ENCODE data around the gene WDR1.

WDR1 gene

GRCh38 chr4:10143171-10143570 lies 26.6 kb upstream of the WDR1 start:
- H3K9ac ChIP-seq (ENCODE audit: low read length) = no peak overlapping the region
- H3K79me2 ChIP-seq (ENCODE audit: insufficient read depth, low read length) = no peaks in the 10 kb centered on the region
- no peaks in the 10 kb centered on the region for H3K9me3 ChIP-seq (ENCODE audit: low read length)
- H3K4me3 ChIP-seq (ENCODE audit: low read depth, low read length, poor library complexity, severe bottlenecking) = no peak overlapping the region
- H3K9me2 ChIP-seq (ENCODE audit: low read depth, low read length) = no peaks in the 10 kb centered on the region
- no peaks in the 10 kb centered on the region for H4K20me1 ChIP-seq (ENCODE audit: insufficient read depth, low read length)
- no peak overlapping the region for H3K4me2 ChIP-seq (ENCODE audit: low read length)
- no peak for TF ChIP-seq CTCF (IDR thresholded peaks at IDR 0.05; ENCODE audit: low read length)
- TF ChIP-seq EZH2 (IDR thresholded peaks at IDR 0.05; ENCODE audit: borderline replicate concordance, low read length) = no peak
- H3K27ac ChIP-seq (ENCODE audit: low read depth, low read length, poor library complexity, severe bottlenecking) = no peak overlapping the region
- H3F3A ChIP-seq (ENCODE audit: insufficient read depth, low read length) = no peaks in the 10 kb centered on the region
- H3K36me3 ChIP-seq (ENCODE audit: insufficient read depth, low read length) = no peaks in the 10 kb centered on the region
- no peaks in the 10 kb centered on the region for H3K27me3 ChIP-seq (ENCODE audit: insufficient read depth, low read length)
- H3K4me1 ChIP-seq (ENCODE audit: insufficient read depth, low read length, severe bottlenecking) = no peaks in the 10 kb centered on the region
- no peak overlapping the region for H2AFZ ChIP-seq (ENCODE audit: low read length)

GRCh38 chr4:10140866-10141759 lies 24.5 kb upstream of the WDR1 start:
- Histone ChIP-seq H3F3A (ENCODE audit: insufficient read depth, low read length) (no peaks in the 10 kb centered on the region), H3K79me2 (ENCODE audit: insufficient read depth, low read length) (no peaks in the 10 kb centered on the region), H3K4me1 (ENCODE audit: insufficient read depth, low read length, severe bottlenecking) (no peaks in the 10 kb centered on the region), H3K27ac (ENCODE audit: low read depth, low read length, poor library complexity, severe bottlenecking) (no peak overlapping the region), H3K36me3 (ENCODE audit: insufficient read depth, low read length) (no peaks in the 10 kb centered on the region), H3K9me3 (ENCODE audit: low read length) (no peaks in the 10 kb centered on the region), H4K20me1 (ENCODE audit: insufficient read depth, low read length) (no peaks in the 10 kb centered on the region), H3K4me3 (ENCODE audit: low read depth, low read length, poor library complexity, severe bottlenecking) (no peak overlapping the region), H3K9ac (ENCODE audit: low read length) (no peak overlapping the region), H3K9me2 (ENCODE audit: low read depth, low read length) (no peaks in the 10 kb centered on the region), H2AFZ (ENCODE audit: low read length) (no peak overlapping the region), H3K4me2 (ENCODE audit: low read length) (no peak overlapping the region), H3K27me3 (ENCODE audit: insufficient read depth, low read length) (no peaks in the 10 kb centered on the region)
- TF ChIP-seq CTCF (IDR thresholded peaks at IDR 0.05; ENCODE audit: low read length) = no peak
- no peak for TF ChIP-seq EZH2 (IDR thresholded peaks at IDR 0.05; ENCODE audit: borderline replicate concordance, low read length)

GRCh38 chr4:10139518-10139917 lies 22.9 kb upstream of the WDR1 start:
- no peaks in the 10 kb centered on the region for H3K79me2 ChIP-seq (ENCODE audit: insufficient read depth, low read length)
- no peaks in the 10 kb centered on the region for H3K4me1 ChIP-seq (ENCODE audit: insufficient read depth, low read length, severe bottlenecking)
- no peak overlapping the region for H3K4me2 ChIP-seq (ENCODE audit: low read length)
- no peak overlapping the region for H3K4me3 ChIP-seq (ENCODE audit: low read depth, low read length, poor library complexity, severe bottlenecking)
- no peak overlapping the region for H3K27ac ChIP-seq (ENCODE audit: low read depth, low read length, poor library complexity, severe bottlenecking)
- no peaks in the 10 kb centered on the region for H3K9me2 ChIP-seq (ENCODE audit: low read depth, low read length)
- no peak for TF ChIP-seq EZH2 (IDR thresholded peaks at IDR 0.05; ENCODE audit: borderline replicate concordance, low read length)
- TF ChIP-seq CTCF (IDR thresholded peaks at IDR 0.05; ENCODE audit: low read length) = no peak
- H3F3A ChIP-seq (ENCODE audit: insufficient read depth, low read length) = no peaks in the 10 kb centered on the region
- no peaks in the 10 kb centered on the region for H3K27me3 ChIP-seq (ENCODE audit: insufficient read depth, low read length)
- H2AFZ ChIP-seq (ENCODE audit: low read length) = no peak overlapping the region
- H4K20me1 ChIP-seq (ENCODE audit: insufficient read depth, low read length) = no peaks in the 10 kb centered on the region
- no peaks in the 10 kb centered on the region for H3K36me3 ChIP-seq (ENCODE audit: insufficient read depth, low read length)
- H3K9me3 ChIP-seq (ENCODE audit: low read length) = no peaks in the 10 kb centered on the region
- no peak overlapping the region for H3K9ac ChIP-seq (ENCODE audit: low read length)

Data from OCI-LY1 (cell line).